ENCODE data around the gene TARS3. TPM values are rescaled to one million over a fixed set of nuclear protein-coding genes. Genes with fewer than 3 reads are reported as not detected.

The TARS3 gene
- total RNA-seq, 4 donors from 2014 or later: 7.7 to 36.3 (median 19.9) TPM

GRCh38 chr15:101611580-101612299, 112.5 kb downstream of the TARS3 start:
- H3K9me3 ChIP-seq: no peaks in the 10 kb centered on the region
- H3K36me3 ChIP-seq: no peaks in the 10 kb centered on the region
- no peak overlapping the region for H3K4me3 ChIP-seq
- no peak for TF ChIP-seq POLR2A (IDR thresholded peaks at IDR 0.05)
- TF ChIP-seq, protein P1, sequence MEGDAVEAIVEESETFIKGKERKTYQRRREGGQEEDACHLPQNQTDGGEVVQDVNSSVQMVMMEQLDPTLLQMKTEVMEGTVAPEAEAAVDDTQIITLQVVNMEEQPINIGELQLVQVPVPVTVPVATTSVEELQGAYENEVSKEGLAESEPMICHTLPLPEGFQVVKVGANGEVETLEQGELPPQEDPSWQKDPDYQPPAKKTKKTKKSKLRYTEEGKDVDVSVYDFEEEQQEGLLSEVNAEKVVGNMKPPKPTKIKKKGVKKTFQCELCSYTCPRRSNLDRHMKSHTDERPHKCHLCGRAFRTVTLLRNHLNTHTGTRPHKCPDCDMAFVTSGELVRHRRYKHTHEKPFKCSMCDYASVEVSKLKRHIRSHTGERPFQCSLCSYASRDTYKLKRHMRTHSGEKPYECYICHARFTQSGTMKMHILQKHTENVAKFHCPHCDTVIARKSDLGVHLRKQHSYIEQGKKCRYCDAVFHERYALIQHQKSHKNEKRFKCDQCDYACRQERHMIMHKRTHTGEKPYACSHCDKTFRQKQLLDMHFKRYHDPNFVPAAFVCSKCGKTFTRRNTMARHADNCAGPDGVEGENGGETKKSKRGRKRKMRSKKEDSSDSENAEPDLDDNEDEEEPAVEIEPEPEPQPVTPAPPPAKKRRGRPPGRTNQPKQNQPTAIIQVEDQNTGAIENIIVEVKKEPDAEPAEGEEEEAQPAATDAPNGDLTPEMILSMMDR (IDR thresholded peaks at IDR 0.05): no peak
- no peak overlapping the region for H3K27ac ChIP-seq
- H3K4me1 ChIP-seq: peaks cover 0 to 28% (median 2%) of the 10 kb centered on the region in 4 donors
- H3K27me3 ChIP-seq: no peaks in the 10 kb centered on the region
- DNase-seq: no peak

DNA sequence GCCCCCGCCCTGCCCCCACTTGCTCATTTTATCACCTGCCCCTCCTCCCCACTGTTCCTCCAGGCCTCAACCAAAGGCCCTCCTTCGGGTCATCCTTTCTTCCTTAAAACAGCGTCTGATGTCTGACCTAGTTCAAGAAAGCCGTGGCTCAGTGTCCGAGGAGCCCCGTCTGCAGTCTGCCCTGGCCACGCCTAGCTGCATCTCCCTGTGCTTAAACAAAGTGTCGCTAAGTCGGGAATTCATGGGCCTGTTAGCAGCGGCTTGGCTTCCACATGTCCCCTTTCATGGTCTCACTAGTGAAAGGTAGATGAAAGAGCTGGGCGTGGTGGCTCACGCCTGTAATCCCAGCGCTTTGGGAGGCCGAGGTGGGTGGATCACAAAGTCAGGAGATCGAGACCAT, 113.3 kb downstream of the TARS3 start:
- no peaks in the 10 kb centered on the region for H3K9me3 ChIP-seq
- DNase-seq: no peak
- no peaks in the 10 kb centered on the region for H3K27me3 ChIP-seq
- no peak overlapping the region for H3K27ac ChIP-seq
- TF ChIP-seq, protein P1 (IDR thresholded peaks at IDR 0.05): no peak
- TF ChIP-seq POLR2A (IDR thresholded peaks at IDR 0.05): no peak
- no peaks in the 10 kb centered on the region for H3K36me3 ChIP-seq
- no peak overlapping the region for H3K4me3 ChIP-seq
- H3K4me1 ChIP-seq: peaks cover 0 to 27% (median 2%) of the 10 kb centered on the region in 4 donors

GRCh38 chr15:101610611-101611000, 113.7 kb downstream of the TARS3 start:
- Histone ChIP-seq H3K27ac (no peak overlapping the region), H3K36me3 (no peaks in the 10 kb centered on the region), H3K9me3 (no peaks in the 10 kb centered on the region), H3K4me3 (no peak overlapping the region), H3K27me3 (no peaks in the 10 kb centered on the region), H3K4me1 (peaks cover 0 to 23% (median under 1%) of the 10 kb centered on the region in 4 donors)
- no peak for TF ChIP-seq POLR2A (IDR thresholded peaks at IDR 0.05)
- DNase-seq: no peak

- Histone ChIP-seq H3K36me3 (no peaks in the 10 kb centered on the region), H3K9me3 (no peaks in the 10 kb centered on the region)
- TF ChIP-seq, protein P1 (IDR thresholded peaks at IDR 0.05): no peak
- TF ChIP-seq POLR2A (IDR thresholded peaks at IDR 0.05): no peak
Observed at GRCh38 chr15:101609742-101610610, 114.3 kb downstream of the TARS3 start.

DNA sequence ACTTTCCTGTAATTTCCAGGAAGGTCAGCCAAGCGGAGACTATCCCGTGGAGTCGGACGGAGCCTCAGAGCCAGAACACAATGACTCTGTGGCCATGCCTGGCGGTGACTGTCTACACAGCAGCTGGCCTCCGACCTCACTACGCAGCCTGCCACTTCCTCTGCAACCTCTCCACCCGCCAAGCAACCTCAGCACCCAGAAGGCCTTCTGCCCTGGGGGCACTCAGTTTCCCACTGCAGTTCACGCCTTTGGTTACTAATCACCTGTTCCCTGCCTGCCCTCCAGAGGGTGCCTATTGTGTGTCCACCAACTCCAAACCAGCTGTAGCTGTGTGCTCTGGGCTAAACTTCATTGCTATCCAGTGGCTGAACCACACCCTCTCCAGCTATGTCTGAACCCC, 116.1 kb downstream of the TARS3 start:
- no peaks in the 10 kb centered on the region for H3K36me3 ChIP-seq
- TF ChIP-seq, protein P1 (IDR thresholded peaks at IDR 0.05): no peak
- no peak for TF ChIP-seq POLR2A (IDR thresholded peaks at IDR 0.05)
- no peaks in the 10 kb centered on the region for H3K27me3 ChIP-seq
- DNase-seq: no peak
- H3K4me3 ChIP-seq: no peak overlapping the region
- no peaks in the 10 kb centered on the region for H3K9me3 ChIP-seq
- peaks cover 0 to 7% (median 0%) of the 10 kb centered on the region in 4 donors for H3K4me1 ChIP-seq
- no peak overlapping the region for H3K27ac ChIP-seq

More at GRCh38 chr15:101609742-101610610, 114.3 kb downstream of the TARS3 start:
- peaks cover 0 to 16% (median 0%) of the 10 kb centered on the region in 4 donors for H3K4me1 ChIP-seq
- no peak overlapping the region for H3K4me3 ChIP-seq
- H3K27me3 ChIP-seq: no peaks in the 10 kb centered on the region
- DNase-seq: no peak
- H3K27ac ChIP-seq: no peak overlapping the region

- H3K27ac ChIP-seq: no peak overlapping the region
- no peaks in the 10 kb centered on the region for H3K36me3 ChIP-seq
- H3K4me1 ChIP-seq: no peaks in the 10 kb centered on the region
- no peaks in the 10 kb centered on the region for H3K9me3 ChIP-seq
- no peak overlapping the region for H3K4me3 ChIP-seq
- TF ChIP-seq, protein P1 (IDR thresholded peaks at IDR 0.05): no peak
- TF ChIP-seq POLR2A (IDR thresholded peaks at IDR 0.05): no peak
- H3K27me3 ChIP-seq: no peaks in the 10 kb centered on the region
- no peak for DNase-seq
Observed at GRCh38 chr15:101607108-101607507, 117.2 kb downstream of the TARS3 start.

Measured in Peyer's patch (tissue), 4 donors.